Calu3 (cell line): Measurements from ENCODE around the gene CCDC63. TPM values are rescaled to one million over a fixed set of nuclear protein-coding genes. Genes with fewer than 3 reads are reported as not detected.
A peak's percentile ranks its signal among the peaks of the same experiment; 100 is the strongest.

Experiments used
- Bru-seq: library from RNA; stranded (reverse); fragments of 400-500 nt; gene quantifications from one replicate; lab custom pipeline; 2021; lab: Mats Ljungman, UMichigan
- BruChase-seq, 2 experiments: library from RNA; stranded (reverse); fragments of 400-500 nt; gene quantifications; one replicate each; lab custom pipeline; 2021; lab: Mats Ljungman, UMichigan
- BruUV-seq: library from RNA; stranded (reverse); fragments of 400-500 nt; replicated peaks from 2 replicates; lab custom pipeline; 2021; lab: Mats Ljungman, UMichigan
- CTCF ChIA-PET: fragments of 300-600 bp; sonication (Branson Sonifier 250); formaldehyde crosslinking; loops from one replicate; lab custom pipeline; 2022; ENCODE audit warnings: antibody characterized with exemption; lab: Charles Lee
- DNase-seq: peaks from one replicate; pipeline ENCODE4 v3.0.0; 2022
- H3K27ac Mint-ChIP-seq: one replicate; pipeline ENCODE4 v1.8.0; 2022; ENCODE audit warnings: mixed read lengths; ENCODE audit not compliant: unreplicated experiment
- H3K27me3 Mint-ChIP-seq: one replicate; pipeline ENCODE4 v1.8.0; 2022; ENCODE audit warnings: mixed read lengths; ENCODE audit not compliant: unreplicated experiment
- H3K36me3 Mint-ChIP-seq: one replicate; pipeline ENCODE4 v1.8.0; 2022; ENCODE audit warnings: mild to moderate bottlenecking, moderate library complexity, mixed read lengths; ENCODE audit not compliant: insufficient read depth, unreplicated experiment
- H3K4me1 Mint-ChIP-seq: one replicate; pipeline ENCODE4 v1.8.0; 2022; ENCODE audit warnings: mild to moderate bottlenecking, low read depth, mixed read lengths; ENCODE audit not compliant: unreplicated experiment
- H3K4me3 Mint-ChIP-seq: one replicate; pipeline ENCODE4 v1.8.0; 2022; ENCODE audit warnings: mild to moderate bottlenecking, low read depth, moderate library complexity, mixed read lengths; ENCODE audit not compliant: unreplicated experiment
- H3K9me3 Mint-ChIP-seq: one replicate; pipeline ENCODE4 v1.8.0; 2022; ENCODE audit warnings: low read depth, mixed read lengths; ENCODE audit not compliant: unreplicated experiment
- intact Hi-C: fragments of 100-400 bp; cut with micrococcal nuclease; formaldehyde crosslinking; loops from one replicate; pipeline ENCODE4 v1.10.0; 2022; ENCODE audit not compliant: unreplicated experiment
- long read RNA-seq: library from polyadenylated mRNA; stranded (forward); transcript quantifications from one replicate; pipeline ENCODE4 v2.0.0, GENCODE V29; 2022
- total RNA-seq: library from RNA; stranded (reverse); gene quantifications from 2 replicates; pipeline ENCODE4 v1.2.3, GENCODE V29; 2022
- TF ChIP-seq, protein P1 (sequence below): fragments of 200-600 bp; IDR thresholded peaks from one replicate; pipeline ENCODE4 v1.8.0; 2022; ENCODE audit warnings: antibody characterized with exemption; ENCODE audit not compliant: unreplicated experiment

CCDC63 gene
- total RNA-seq: not detected in 2 replicates
- percentile 8 among the genes with signal in this experiment for Bru-seq, nascent RNA
- BruChase-seq, experiment 1, labeled RNA remaining after a 6-hour chase: percentile 8 among the genes with signal in this experiment
- BruChase-seq, experiment 2, labeled RNA remaining after a 2-hour chase: percentile 6 among the genes with signal in this experiment
- long read RNA-seq: 0 reads

DNA sequence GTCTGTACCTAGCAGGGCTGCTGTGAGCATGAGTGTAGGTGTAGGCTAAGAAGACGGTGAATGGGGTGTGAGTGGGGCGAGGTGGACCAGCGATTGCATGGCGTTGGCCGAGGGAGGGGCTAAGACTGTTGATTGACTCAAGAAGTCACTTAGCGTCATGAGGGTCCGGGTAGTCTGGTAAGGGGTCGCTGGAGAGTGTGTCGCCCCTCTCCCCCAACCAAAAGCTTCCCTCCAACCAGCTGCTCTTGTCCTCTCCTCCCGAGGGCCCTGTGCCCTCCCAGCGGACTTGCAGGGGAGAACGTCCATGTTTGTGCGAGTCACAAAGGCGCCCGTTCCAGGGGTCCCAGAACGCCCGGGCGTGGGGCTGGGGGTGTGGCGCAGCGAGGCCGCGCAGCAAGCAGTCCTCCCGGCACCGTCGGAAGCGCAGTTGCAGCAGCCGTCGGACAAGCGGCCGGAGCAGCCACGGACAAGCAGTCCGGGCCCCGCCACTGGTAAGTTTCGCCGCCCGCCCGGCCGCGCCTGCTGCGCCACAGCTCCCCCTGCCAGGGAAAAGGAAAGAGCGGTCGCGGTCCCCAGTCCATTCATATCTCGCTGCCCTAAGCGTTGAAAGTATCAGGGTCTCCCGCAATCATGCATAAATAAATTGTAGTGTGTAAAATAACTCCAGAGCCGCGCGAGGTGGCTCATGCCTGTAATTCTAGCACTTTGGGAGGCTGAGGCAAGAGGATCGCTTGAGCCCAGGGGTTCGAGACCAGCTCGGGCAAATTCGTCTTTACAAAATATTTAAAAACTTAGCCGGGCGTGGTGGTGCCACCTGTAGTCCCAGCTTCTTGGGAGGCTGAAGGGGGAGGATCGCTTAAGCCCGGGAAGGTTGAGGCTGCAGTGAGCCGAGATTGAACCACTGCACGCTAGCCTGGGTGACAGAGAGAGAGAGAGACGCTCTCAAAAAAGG, at the start of gene CCDC63:
TSS of gene CCDC63 (plus strand) at position 373 of the 952 bp plus-strand sequence. CDS start 5,968 bp downstream, outside the sequence.
- Mint-ChIP-seq H3K27me3 (peaks cover 75% of the 10 kb centered on the region), H3K36me3 (peaks cover 6% of the 10 kb centered on the region), H3K9me3 (no peaks in the 10 kb centered on the region), H3K27ac (no peak within 1 kb of the TSS), H3K4me3 (peak within 1 kb of the TSS; percentile 75), H3K4me1 (no peaks in the 10 kb centered on the region)
- intact Hi-C loops: loop anchor here (2.0 kb wide), 1 partner anchor 42 kb away; no protein-coding TSS in a partner anchor
- TF ChIP-seq, protein P1, sequence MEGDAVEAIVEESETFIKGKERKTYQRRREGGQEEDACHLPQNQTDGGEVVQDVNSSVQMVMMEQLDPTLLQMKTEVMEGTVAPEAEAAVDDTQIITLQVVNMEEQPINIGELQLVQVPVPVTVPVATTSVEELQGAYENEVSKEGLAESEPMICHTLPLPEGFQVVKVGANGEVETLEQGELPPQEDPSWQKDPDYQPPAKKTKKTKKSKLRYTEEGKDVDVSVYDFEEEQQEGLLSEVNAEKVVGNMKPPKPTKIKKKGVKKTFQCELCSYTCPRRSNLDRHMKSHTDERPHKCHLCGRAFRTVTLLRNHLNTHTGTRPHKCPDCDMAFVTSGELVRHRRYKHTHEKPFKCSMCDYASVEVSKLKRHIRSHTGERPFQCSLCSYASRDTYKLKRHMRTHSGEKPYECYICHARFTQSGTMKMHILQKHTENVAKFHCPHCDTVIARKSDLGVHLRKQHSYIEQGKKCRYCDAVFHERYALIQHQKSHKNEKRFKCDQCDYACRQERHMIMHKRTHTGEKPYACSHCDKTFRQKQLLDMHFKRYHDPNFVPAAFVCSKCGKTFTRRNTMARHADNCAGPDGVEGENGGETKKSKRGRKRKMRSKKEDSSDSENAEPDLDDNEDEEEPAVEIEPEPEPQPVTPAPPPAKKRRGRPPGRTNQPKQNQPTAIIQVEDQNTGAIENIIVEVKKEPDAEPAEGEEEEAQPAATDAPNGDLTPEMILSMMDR: peak; percentile 62
- DNase-seq: peak; percentile 82
- CTCF ChIA-PET: interaction anchor here (0.5 to 1.2 kb wide), 7 partner anchors 10 to 235 kb away, joined by 3 to 5 read pairs (median 3); no protein-coding TSS in a partner anchor
- no TSS peak for BruUV-seq

DNA sequence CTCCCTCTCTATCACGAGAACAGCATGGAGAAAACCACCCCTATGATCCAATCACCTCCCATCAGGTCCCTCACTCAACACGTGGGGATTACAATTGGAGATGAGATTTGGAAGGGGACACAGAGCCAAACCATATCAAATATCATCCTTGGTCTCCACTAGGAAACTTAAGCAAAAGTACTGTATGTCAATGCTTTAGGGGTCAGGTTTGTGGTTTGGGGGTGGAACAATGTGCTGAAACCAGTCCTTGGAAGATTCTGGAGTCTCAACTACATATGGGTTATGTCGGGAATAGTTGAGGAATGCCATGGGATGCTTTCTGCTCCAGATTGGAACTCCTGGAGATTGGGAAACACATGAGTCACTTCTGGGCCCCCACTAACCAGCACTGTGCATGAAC, 48.3 kb upstream of the CCDC63 start:
- Mint-ChIP-seq H3K4me1 (peaks cover 7% of the 10 kb centered on the region), H3K27ac (no peak overlapping the region), H3K36me3 (no peaks in the 10 kb centered on the region), H3K27me3 (peaks cover 13% of the 10 kb centered on the region), H3K9me3 (peaks cover 5% of the 10 kb centered on the region), H3K4me3 (no peak overlapping the region)
- TF ChIP-seq, protein P1: no peak
- no peak for DNase-seq
- CTCF ChIA-PET: no interaction called here
- intact Hi-C loops: no loop called here
- BruUV-seq: no TSS peak

DNA sequence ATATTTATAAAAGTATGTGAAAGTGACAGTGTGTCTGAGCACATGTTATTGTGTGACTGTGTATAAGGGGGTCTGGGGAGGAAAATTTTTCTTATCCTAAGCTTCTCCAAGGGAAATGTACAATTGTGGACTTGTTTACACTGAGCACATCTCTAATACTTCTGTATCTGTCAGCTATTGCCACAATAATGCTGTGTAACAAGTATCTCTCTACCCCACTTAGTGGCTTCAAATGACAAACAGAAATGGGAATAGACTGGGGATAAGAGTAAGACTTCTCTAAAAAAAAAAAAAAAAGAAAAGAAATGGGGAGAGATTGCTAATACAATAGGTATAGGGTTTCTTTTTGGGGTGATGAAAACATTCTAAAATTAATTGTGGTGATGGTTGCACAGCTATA, 44.3 kb upstream of the CCDC63 start:
- CTCF ChIA-PET: interaction anchor here (0.7 kb wide), 1 partner anchor 10 kb away, joined by 4 read pairs; no protein-coding TSS in a partner anchor
- DNase-seq: no peak
- H3K4me1 Mint-ChIP-seq: no peaks in the 10 kb centered on the region
- H3K27ac Mint-ChIP-seq: no peak overlapping the region
- H3K4me3 Mint-ChIP-seq: no peak overlapping the region
- no peaks in the 10 kb centered on the region for H3K36me3 Mint-ChIP-seq
- intact Hi-C loops: no loop called here
- no TSS peak for BruUV-seq
- H3K27me3 Mint-ChIP-seq: peaks cover 13% of the 10 kb centered on the region
- TF ChIP-seq, protein P1: no peak
- H3K9me3 Mint-ChIP-seq: peaks cover 10% of the 10 kb centered on the region

DNA sequence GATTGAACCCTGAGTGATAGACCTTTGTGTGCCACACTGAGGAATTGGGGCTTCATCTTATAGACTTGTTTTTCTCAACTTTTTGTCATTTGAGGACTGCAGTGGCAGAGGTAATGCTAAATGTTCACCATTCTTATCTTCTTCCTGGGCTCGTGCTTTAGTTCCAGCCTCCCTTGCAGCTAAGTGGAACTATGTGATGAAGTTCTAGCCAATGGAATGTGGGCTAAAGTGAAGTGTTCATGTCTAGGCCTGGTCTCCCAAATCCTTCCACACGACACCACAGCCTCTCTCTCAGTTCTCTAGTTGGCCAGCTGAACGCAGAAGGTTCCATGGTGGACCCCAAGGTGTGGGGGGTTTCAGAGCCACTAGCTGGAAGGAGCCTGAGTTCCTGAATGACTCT, 42.4 kb upstream of the CCDC63 start:
- DNase-seq: no peak
- intact Hi-C loops: no loop called here
- Mint-ChIP-seq H3K36me3 (no peaks in the 10 kb centered on the region), H3K4me1 (no peaks in the 10 kb centered on the region), H3K9me3 (peaks cover 10% of the 10 kb centered on the region), H3K4me3 (no peak overlapping the region), H3K27me3 (peaks cover 13% of the 10 kb centered on the region), H3K27ac (no peak overlapping the region)
- BruUV-seq: no TSS peak
- CTCF ChIA-PET: no interaction called here
- TF ChIP-seq, protein P1: no peak
